Kidney glomerular epithelial cell (primary cell): Measurements from ENCODE around the gene PPT1.

ENCODE experiments used
- DNase-seq: peaks from one replicate; lab custom pipeline; 2025; lab: John Stamatoyannopoulos, UW

Gene PPT1

DNA sequence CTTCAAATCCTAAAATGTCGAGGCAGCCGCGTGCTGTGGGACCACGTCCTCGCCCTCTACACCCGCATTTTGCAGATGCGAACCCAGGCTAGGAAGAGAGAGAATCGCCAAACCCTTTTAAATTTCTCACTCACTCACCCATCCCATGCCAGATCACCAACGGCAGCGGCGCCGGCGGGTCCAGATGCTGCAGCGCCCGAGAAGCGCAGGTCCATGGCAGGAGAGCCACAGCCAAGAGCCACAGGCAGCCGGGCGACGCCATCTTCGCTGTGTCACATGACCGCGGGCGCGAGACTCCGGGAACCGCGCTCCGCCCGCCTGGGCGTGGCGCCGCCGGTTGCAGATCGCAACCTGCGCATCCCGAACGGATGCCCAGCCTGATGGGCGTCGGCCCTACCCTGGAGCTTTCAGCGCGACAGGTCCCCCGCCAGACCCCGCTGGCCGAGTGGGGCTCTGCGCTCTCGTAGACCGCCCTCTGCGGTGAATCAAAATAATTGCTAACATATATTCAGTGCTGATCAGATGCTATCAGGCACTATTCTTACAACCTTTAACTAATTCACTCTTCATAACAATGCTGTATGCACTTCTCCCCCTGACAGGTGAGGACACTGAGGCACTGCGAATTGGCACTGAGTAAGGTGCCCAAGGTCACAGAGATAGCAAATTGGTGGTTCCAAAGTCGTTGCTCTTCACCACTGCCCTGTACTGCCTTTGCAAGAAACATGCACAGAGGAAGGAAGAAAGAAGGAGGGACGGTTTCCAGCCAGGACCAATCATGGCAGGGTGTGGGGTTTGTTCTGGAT is at the start of gene PPT1:
PPT1 (minus strand) TSS at position 276 of the 806 bp plus-strand sequence; CDS start at position 262, 14 bp downstream.
- DNase-seq: peak; percentile 57

DNA sequence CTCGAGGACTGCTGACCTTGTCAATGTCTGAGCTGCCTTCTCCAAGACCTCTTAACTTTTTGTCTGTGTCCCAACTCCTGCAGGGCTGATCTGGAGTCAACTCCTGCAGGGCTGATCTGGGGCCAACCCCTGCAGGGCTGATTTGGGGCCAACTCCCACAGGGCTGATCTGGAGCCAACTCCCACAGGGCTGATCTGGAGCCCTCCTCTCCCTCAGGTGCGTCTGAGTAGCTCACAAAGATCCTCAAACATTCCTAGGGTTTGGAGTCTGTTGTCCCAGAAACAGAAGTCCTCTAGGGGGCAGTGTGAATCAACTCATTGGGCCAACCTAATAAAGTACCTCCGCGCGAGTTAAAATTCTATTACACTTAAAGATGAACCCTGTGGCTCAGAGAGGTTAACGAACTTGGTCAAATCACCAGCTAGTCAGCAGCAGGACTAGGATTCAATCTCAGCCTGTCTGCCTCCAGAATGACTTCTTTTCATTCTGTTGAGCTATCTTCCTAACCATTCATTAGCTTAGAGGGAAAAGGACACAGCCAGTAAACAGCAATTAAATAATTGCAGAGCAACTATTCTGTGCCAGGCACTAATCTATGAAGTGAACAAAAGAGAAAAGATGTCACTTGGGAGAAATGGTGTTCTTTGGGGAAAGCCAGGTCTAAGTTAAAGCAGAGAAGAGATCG is 47.0 kb upstream of the PPT1 start:
- DNase-seq: peak; percentile 36

DNA sequence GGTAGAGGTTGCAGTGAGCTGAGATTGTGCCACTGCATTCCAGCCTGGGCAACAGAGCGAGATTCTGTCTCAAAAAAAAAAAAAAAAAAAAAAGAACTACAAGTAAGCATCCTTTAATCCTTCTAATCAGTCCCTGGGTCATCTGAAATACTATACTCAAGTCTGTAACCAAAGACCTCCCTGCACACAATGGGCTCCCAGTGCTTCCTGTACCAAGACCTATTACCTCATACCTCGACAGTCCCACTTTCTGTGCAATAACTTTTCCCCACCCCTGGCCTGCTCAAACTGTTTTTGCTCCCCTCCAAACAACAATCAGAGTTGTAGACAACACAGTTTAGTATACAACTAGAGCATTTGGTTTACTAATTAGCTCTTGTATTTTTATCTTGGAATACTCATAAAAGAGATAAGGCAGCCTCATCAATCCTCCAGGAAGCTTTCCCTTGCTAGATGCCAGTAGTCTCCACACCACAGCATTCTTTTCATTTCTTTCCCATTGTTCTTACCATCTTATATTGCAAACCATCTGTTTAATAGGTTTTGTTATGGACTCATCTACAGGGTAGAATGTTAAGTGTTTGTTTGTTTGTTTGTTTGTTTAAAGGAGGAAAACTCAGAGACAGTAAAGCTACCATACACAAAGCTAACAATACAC is 45.0 kb upstream of the PPT1 start:
- DNase-seq: peak; percentile 37

DNA sequence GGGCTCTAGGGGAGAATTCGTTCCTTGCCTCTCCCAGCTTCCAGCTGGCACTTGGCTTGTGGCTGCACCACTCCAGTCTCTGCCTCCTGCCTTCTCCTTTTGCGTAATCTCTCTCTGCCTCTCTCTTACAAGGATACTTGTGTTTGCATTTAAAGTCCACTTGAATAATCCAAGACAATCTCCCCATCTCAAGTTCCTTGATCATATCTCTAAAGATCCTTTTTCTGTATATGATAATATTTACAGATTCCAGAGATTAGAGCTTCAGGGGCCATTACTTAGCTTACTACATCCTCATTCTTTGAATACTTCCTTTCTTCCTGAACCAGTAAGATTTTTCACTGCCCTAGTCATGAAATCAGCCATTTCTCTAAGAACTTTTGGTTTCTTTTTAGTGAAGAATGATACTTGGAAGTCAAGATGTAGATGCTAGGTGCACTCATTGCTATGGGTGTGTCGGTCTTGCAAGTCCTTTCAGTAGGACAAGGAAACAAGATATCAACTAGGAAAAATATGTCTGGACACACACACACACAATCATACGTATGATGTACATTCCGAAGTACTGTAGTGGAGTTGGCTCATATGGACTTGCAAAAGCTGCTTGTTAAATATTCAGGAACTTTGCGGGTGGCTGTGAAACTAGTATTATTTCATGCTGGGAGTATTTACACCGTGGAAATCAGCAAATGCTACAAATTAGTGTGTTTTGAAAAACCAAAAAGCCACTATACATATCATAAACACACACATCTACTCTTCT is 43.3 kb upstream of the PPT1 start:
- no peak for DNase-seq

DNA sequence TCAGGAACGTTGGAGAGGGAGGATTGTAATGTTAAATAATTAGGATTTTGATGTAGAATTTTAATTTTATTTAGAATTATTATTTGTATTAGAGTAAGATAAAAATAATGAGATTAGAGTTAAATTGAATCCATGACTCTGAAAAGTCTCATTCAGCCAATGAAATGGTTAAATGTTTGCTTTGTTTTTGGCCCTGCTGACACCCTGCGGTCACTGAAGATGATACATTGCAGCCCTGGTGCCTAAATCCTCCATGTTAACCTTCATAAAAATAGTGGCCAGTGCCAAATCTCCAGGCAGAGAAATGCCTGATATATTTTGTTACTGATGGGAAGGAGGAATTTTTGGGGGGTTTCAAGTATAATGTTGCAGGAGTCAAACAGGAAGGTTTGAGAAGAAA is 36.8 kb upstream of the PPT1 start:
- DNase-seq: no peak

DNA sequence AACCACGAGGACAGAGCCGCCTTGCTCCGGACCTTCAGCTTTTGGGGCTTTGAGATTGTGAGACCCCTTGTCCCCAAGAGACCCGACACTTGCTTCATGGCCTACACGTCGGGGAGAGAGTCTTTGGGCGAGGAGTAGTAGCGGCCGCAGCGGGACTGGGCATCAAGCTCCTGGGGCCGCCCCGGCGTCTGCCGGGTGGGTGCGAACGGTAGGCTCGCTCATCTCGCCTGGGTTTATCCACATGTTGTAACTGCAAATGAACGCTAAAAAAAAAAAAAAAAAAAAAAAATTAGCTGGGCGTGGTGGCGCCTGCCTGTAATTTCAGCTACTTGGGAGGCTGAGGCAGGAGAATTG is 36.2 kb upstream of the PPT1 start:
- no peak for DNase-seq

DNA sequence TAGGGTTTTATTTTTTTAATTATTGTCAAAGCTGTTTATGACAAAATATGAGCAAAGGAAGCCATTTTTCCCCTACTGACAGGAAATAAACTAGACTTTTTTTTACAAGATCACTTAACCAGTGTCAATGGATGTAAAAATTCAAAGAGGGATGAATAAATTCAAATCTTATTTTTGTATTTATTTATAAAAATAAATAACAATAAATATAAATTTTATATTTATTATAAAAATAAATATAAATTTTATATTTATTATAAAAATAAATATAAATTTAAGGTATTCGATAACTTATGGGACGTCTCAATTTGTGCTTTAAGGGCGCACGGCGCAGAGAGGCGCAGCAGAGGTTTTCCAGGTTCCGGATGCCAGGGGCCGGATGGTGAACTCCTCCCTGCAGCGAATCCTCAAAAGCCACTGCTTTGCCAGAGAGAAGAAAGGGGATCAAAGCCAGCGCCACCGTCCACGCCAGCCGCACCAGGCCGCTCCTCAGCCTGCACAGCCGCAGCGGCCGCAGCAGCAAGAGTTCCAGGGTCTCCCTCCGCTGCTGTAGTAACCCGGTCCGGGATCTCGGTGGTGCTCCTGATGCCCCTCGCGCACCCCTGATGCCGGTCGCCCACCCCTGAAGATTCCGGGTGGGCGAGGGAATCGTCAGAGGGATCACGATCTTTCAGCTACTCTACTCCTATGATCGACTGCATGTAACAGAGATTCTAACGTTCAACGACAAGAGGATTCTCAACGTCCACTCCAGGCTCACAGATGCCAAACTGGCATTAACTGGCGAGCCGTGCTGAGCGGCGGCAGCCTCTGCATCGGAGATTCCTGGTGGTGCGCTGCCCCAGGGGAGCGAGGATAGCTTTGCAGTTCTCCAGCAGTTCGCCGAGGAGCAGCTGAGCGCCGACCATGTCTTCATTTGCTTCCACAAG is 35.6 kb upstream of the PPT1 start:
- no peak for DNase-seq

DNA sequence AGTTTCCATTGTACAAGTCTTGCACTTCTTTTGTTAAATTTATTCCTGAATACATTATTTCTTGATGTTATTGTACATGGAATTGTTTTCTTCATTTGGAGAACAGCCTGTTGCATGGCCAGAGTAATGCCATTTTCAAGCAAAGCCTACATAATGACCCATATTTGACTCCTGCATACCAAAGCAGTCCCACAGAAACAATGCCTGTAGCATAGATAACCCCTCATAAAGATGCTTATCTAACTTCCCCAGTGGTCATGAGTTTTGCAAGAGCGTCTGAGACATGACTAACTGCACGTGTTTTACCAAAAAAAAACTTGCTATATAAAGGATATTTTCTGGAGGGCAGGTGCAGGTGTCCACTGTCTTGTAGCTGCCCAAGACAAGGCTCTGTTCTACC is 33.8 kb upstream of the PPT1 start:
- no peak for DNase-seq

DNA sequence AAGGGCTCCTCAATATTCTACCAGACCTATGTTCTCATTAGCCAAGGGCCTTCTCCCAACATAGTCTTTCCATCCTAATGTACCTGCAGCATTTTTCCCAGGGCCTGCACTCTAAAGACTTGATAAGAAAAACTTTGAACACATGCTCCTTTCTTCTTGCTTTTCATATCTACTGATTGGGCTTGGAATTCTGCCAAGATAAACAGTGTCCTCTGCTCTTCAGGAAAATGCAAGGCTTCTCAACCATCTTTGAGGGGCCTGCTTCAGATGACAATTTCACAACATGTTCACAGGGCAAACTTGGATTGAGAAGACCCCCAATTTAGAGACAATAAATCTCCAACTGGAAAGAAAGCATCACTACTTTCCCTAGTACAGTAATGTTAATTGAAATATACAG is 25.8 kb upstream of the PPT1 start:
- no peak for DNase-seq

DNA sequence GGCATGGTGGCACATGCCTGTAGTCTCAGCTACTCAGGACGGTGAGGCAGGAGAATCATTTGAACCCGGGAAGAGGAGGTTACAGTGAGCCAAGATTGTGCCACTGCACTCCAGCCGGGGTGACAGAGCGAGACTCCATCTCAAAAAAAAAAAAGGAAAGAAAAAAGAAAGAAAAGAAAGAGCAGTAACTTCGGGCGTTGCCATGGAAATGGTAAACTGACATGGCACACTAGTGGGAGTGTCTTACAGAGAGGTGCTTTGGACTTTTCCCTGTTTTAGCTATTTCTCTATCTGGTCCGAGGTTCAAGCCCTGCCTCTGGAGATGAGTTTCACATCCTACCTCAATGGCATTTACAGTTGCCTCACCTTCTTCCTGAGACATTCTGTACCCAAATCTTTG is 23.1 kb upstream of the PPT1 start:
- no peak for DNase-seq

DNA sequence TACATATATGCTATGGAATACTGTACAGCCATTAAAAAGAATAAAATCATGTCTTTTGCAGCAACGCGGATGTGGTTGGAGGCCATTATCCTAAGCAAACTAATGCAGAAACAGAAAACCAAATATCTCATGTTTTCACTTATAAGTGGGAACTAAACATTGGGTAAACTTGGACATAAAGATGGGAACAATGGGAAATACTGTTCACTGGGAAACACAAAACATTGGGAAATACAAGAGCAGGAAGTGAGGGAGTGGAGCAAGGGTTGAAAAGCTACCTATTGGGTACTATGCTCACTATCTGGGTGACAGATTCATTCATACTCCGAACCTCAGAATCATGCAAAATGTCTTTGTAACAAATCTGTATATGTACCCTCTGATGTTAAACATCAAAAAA is 17.3 kb upstream of the PPT1 start:
- no peak for DNase-seq

DNA sequence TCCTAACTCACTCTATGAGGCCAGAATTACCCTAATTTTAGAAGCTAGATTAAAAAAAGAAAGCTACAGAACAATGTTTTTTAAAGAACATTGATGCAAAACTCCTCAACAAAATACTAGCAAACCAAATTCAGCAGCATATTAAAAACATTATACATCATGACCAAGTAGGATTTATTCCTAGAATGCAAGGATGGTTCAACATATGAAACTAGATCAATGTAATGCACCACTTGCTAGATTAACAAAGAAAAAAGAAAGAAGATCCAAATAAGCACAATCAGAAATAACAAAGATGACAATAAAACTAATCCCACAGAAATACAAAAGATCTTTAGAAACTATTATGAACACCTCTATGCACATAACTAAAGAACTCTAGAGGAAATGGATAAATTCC is 13.3 kb upstream of the PPT1 start:
- no peak for DNase-seq

DNA sequence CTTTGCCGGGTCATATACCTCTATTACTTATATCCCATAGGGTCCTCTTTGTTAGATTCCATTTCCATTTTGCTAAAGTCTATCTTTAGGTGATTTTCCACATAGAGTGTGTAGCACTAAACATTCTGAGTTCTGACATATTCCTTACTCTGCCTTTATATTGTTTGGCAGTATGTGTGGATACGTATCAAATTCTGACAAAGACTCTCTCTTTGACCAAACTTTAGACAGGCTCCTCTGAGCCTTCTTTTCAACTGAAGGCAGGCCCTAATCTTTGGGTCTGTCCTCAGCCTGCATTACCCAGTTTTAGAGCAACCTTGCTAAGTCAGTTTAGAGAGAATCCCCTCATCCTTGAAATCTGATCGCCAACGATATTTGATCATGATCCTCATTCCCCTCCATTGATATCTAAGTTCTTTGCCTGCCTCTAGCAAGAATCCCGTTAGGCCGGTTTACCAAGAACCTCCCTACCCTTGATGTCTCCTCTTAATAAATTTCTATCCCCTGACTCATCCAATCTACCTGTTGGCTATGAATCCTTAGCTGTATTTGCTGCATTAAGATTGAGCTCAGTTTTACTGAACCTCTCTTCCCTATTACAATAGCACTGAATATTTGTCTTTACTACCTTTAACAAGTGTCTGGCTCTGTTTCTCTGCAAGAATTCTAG is 10.4 kb upstream of the PPT1 start:
- DNase-seq: no peak

DNA sequence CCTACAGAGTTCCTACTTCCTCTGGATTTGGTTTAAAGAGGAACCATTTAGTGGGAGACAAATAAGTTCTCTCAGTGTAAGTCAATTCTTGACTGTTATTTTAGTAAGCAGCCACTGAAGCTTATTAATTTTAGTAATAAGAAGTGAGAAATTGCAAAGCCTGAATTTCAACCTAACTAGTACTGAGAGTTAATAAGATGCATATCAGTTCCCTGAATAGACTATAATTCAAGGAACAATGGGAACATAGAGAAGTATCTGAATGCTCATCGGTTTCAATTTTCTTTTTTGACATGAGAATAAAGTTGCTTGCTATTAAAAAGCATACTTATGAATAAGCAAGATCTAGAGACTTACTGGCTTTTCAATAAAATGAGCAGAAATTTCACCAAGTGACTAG is 8.0 kb upstream of the PPT1 start:
- DNase-seq: no peak

DNA sequence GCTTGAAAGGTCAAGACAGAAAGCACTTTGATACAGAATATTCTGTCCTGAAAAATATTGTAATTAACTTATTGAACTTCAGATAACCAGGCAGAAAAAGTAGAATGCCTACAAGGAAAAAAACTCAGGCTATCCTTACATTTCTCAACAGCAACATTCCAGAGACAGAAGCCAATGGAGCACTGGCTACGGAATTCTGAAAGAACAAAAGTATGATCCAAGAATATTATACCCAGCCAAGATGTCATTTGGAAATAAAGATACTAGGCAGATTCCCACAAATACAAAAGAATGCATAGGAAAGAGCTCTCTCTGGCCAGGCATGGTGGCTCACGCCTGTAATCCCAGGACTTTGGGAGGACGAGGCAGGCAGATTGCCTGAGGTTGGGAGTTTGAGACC is 5.8 kb upstream of the PPT1 start:
- no peak for DNase-seq

DNA sequence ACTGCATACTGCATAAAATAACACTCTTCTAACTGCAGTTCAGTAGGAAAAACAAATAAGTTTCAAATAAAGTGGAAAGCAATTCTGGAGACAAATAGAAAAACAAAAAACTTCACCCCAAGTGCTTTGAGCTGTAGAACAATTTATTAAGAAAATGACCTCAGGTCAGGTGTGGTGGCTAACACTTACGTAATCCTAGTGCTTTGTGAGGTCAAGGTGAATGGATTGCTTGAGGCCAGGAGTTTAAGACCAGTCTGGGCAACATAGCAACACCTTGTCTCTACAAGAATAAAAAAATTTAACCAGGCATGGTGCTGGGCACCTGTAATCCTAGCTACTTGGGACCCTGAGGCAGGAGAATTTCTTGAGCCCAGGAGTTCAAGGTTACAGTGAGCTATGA is 5.0 kb upstream of the PPT1 start:
- DNase-seq: no peak

DNA sequence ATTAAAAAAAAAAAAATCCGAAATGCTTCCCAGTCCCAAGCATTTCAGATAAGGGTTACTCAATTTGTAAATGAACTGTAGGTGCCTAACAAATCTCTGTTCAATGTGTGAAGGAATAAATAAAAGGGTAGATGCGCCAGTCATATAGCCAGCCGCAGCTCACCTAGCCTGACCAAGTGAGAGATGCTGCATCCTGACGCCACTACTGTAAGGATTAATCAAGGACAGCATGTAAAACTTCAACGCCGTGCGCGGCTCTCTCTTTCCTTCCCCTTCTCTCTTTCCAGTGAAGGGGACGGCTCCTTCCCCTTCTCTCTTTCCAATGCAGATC is 441 bp downstream of the PPT1 start:
- DNase-seq: no peak

DNA sequence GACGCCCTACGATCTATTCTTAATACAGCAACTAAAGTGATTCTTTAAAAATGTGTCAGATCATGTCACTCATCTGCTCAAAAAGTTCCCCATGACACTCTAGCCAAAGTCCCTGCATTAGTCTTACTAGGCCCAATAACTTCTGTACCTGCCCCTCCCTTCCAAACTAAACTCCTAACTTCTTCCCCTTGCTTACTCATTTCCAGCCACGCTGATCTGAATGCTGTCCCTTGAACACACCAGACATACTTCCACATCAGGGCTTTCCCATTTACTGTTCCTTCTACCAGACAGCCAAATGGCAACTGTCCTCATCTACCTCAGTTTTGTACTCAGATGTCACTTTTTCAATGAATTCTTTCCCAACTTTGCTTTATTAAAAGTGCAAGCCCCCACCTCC is 1.2 kb downstream of the PPT1 start:
- no peak for DNase-seq

DNA sequence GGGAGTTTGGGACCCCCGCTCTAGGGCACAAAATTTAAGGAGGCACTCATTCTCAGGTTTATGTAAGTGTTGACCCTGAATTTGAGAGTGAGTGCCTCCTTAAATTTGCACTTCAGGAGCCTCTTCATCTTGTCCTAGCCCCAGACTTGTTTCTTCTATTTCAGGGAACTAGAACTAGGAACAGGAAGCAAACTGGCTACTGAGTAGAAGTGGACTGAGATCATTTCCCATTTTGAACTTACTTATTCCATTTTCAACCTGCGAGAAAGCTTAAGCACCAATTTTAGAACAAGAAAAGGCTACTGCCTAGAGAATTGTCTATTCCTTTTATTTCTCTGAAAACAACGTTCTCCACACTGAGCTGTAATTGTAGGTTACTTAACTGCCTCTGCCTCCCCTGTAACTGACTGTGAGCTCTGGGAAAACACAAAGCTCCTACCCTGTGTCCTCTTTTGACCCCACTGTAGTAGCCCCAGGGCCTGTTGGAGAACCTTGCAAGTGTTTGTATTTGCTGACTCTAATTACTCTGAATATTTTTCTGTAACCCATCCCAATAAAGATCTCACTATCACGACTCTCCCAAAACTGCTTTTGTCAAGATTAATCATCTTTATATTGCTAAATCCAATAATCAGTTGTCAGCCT is 2.5 kb downstream of the PPT1 start:
- no peak for DNase-seq
